ENCODE results near the gene BSN.

DNA sequence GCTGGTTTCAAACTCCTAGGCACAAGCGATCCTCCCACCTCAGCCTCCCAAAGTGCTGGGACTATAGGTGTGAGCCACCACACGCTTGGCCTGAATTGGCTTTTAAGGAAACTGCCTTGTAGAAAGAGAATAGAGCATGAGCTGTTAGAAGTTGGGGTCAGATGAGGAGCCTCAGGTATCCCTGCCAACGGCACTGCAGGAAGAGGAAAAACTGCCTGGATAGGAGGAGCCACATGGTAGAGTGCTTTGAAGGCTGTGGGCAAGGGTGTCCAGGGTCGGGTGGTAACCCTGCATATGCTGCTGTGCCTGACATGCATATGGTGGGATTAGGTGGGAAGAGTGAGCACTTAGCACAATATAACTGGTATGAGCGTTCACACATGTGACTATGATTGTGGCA, 55.0 kb downstream of the BSN start:
- no peak for TF ChIP-seq EZH2 (IDR thresholded peaks at IDR 0.05; ENCODE audit: borderline replicate concordance, low read length)
- TF ChIP-seq, protein P1, sequence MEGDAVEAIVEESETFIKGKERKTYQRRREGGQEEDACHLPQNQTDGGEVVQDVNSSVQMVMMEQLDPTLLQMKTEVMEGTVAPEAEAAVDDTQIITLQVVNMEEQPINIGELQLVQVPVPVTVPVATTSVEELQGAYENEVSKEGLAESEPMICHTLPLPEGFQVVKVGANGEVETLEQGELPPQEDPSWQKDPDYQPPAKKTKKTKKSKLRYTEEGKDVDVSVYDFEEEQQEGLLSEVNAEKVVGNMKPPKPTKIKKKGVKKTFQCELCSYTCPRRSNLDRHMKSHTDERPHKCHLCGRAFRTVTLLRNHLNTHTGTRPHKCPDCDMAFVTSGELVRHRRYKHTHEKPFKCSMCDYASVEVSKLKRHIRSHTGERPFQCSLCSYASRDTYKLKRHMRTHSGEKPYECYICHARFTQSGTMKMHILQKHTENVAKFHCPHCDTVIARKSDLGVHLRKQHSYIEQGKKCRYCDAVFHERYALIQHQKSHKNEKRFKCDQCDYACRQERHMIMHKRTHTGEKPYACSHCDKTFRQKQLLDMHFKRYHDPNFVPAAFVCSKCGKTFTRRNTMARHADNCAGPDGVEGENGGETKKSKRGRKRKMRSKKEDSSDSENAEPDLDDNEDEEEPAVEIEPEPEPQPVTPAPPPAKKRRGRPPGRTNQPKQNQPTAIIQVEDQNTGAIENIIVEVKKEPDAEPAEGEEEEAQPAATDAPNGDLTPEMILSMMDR (IDR thresholded peaks at IDR 0.05; ENCODE audit: low read length) = no peak

Measured in OCI-LY1 (cell line).